NOMO-1 treated with DMSO at 0.1 percent for 48 hours (cell line): Measurements from ENCODE around the gene CHST3.
A peak's percentile ranks its signal among the peaks of the same experiment; 100 is the strongest.
"Not testable (repeated sequence)": the region's sequence is repeated elsewhere in the genome, so short reads cannot be mapped to it uniquely, and the experiment has no call there.

Experiments used
- DNase-seq: peaks from one replicate; lab custom pipeline; 2025; ENCODE audit not compliant: unreplicated experiment; lab: John Stamatoyannopoulos, UW

CHST3 gene

DNA sequence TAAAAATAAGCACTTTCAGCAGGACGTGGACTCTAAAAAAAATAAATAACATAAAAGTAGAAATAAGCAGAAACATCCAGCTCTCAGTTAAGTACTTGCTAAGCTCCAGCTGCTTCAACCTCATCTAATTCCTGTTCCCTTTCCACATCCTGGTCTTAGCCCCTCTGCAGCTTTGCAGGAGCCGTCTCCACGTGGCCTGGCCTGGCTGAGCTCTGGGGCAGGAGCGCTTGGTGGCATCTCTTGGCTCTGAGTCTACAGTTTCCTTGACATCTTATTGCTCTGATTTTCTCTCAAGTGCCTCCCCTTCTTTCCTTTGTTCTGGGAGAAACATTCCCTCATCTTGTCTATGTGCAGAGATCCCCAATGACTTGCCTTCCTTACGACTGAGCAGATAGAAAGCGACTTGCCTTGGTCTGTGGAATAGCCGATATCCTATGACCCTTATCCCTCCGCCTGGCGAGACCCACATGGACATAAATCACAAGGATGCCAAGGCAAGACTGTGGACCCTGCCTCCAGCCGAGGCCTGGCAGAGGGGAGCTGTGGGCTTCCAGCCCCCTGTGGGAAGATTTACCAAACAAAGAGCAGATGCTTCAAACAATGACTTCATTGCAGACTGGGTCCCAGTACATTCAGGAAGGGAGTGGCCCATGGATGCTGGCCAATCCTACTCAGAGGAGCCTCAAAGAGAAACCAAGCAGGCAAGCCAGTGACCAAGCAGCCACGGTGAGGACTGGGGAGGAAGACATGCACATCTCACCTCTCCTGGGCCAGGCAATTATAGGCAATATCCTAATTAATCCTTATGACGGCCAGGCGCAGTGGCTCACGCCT, 62.3 kb downstream of the CHST3 start:
- no peak for DNase-seq

DNA sequence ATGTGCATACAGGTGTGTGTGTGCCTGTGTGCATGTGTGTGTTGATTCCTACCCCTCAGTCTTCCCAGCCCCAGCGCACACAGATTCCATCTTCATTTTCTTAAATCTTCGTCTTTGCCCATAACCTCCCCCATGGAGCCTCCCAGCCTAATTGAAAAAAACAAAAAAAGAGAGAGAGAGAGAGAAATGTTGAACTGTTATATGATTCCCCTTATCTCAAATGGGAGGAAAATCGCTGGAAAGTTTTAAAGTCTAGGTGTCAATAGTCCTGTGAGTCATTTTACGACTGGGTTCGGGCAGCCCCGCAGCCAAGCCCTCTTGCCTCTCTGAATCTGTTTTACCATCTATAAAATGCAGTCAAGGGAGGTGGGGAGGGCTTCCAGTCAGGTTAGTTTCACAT, 63.3 kb downstream of the CHST3 start:
- DNase-seq = no peak

DNA sequence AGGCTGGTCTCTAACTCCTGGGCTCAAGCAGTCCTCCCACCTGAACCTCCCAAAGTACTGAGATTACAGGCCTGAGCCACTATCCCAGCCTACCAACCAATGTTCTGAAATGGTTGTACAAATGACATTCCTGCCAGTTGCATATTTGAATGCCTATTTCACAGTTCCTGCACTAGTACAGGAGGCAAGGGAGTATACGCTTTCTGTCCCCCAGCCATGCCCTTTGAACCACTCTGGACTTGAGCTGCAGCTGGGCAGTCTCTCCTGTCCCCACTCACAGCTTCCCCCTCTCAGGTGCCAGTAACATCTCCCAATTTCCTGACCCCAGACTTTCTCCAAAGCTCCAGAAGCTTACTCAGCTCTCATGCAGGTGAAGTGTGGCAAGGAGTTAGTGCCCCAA, 65.2 kb downstream of the CHST3 start:
- no peak for DNase-seq

DNA sequence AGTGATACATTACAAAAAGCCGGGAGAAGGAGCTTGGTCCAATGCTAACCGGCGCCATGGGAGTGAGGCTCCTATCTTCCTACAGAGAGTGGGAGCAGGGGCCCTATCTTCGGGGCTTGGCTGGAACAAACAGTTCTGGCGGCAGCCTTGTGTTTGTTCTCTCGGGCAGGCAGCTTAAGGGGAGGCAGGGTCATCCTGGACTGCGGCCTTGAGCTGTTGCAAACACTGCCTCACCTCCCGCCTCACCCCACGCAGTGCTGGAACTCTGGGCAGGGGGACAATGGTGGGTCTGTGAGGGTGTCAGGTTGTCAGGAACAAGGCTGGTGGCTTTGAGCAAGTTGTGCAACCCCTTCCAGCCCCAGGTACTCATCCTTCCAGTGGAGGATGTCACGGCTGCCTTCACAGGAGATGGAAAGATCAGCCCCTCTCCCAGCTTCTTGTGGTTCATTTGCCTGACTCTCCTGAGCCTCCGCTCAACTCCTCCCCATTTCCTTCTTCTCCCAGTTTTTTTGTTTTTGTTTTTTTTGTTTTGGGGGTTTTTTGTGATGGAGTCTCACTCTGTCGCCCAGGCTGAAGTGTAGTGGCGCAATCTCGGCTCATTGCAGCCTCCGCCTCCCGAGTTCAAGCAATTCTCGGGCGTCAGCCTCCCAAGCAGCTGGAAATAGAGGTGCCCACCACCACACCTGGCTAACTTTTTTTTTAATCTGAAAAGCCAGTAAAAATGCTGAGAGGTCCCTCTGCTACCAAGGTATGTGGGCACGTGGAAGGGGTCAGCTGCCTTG, 66.8 kb downstream of the CHST3 start:
- DNase-seq = no peak

DNA sequence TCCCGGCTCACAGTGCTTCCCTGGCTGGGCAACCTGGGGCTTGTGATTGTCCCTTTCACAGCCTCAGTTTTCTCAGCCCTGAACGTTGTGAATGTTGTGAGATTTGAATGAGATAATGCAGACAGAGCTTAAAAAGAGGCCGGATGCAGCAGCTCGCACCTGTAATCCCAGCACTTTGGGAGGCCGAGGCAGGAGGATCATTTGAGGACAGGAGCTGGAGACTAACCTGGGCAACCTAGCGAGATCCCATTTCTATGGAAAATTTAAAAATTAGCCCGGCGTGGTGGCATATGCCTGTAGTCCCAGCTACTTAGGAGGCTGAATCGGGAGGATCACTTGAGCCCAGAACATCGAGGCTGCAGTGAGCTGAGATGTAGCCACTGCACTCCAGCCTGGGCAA, 67.5 kb downstream of the CHST3 start:
- no peak for DNase-seq

DNA sequence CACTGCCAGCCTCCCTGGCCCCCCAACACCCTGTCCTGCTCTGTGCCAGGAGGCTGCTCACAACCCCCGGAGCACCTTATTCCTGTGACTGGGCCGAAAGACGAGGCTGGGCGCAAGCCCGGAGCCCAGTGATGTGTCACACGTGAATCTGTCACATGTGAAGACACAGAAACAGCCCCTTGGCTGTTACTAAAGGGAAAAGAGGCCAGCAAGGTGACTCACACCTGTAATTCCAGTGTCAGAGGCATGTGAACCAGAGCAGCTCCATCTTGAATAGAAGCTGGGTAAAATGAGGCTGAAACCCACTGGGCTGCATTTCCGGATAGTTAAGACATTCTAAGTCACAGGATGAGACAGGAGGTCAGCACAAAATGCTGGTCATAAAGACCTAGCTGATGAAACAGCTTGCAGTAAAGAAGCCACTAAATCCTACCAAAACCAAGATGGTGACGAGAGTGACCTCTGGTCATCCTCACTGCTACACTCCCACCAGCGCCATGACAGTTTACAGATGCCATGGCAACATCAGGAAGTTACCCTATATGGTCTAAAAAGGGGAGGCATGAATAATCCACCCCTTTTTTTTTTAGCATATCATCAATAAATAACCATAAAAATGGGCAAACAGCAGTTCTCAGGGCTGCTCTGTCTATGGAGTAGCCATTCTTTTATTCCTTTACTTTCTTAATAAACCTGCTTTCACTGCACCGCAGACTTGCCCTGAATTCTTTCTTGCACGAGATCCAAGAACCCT, 68.4 kb downstream of the CHST3 start:
- not testable (repeated sequence) for DNase-seq

DNA sequence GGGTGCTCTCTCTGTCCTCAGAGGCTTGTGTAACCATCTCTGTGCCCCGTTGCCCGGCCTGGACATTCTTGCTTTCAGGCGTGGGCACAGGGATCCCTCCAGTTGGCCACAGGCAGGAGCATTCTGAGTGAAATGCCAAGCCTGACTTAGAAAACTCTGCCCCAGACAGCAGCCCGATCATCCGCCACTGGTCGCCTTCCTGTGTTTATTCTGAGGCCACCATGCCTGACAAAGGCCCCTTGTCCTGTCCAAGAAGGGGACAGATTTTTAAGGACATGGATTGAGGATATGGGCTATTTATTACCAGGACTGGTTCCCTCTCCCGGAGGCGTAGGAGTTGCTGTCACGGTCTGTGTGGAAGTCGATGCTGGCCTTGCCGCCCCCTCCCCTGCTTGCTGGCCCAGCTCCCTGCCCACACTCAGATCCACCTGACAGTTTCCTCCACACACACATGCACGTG, 69.9 kb downstream of the CHST3 start:
- DNase-seq = no peak

DNA sequence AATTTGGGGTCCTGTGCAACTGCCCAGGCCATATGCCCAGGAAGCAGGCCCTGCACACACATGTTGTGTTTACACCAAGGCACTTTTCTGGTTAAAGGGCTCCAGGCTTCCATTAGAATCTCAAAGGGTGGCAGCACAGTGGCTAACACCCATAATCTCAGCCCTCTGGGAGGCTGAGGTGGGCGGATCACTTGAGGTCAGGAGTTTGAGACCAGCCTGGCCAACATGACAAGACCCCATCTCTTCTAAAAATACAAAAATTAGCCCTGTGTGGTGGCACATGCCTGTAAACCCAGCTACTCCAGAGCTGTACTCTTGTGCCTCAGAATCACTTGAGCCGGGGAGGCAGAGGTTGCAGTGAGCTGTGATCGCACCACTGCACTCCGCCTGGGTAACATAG, 70.6 kb downstream of the CHST3 start:
- no peak for DNase-seq

DNA sequence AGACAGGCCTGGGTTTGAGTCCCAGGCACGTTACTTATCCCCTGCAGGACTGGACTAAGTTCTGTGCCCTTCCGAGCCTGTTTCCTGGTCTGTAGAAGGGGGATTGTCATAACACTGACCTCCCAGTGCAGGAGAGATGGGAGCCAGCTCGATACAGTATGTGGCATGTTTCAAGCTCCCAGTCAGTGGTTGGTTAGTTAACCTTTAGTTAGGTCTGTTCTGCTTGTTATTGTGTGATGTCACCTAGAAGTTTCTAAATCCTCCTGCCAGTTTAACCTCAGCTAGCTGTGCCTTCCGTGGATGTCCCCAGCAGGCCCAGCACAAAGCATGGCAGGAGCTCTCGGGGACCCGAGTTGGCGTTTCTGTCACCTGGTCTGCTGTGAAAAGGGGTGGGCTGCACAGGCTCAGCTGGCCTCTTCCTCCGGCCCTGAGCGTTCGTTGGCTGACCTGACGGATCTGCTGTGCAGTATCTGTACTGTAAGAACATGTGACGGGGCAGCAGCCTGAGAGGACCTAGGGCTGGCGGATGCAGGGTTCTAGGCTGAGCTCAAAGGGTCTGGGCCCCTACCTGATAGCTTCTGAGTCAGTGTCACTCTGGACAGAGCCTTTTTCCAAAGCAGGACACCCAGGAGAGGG, 71.2 kb downstream of the CHST3 start:
- DNase-seq = no peak

- DNase-seq = no peak
Measured at GRCh38 chr10:72037266-72037665, 73.1 kb downstream of the CHST3 start.

GRCh38 chr10:72037811-72038210, 73.6 kb downstream of the CHST3 start:
- no peak for DNase-seq

GRCh38 chr10:72038458-72039001, 74.3 kb downstream of the CHST3 start:
- no peak for DNase-seq

GRCh38 chr10:72039377-72039776, 75.2 kb downstream of the CHST3 start:
- no peak for DNase-seq

GRCh38 chr10:72041491-72041890, 77.3 kb downstream of the CHST3 start:
- no peak for DNase-seq

GRCh38 chr10:72043016-72043834, 79.0 kb downstream of the CHST3 start:
- DNase-seq = no peak

- no peak for DNase-seq
Measured at GRCh38 chr10:72044417-72045041, 80.3 kb downstream of the CHST3 start.

DNA sequence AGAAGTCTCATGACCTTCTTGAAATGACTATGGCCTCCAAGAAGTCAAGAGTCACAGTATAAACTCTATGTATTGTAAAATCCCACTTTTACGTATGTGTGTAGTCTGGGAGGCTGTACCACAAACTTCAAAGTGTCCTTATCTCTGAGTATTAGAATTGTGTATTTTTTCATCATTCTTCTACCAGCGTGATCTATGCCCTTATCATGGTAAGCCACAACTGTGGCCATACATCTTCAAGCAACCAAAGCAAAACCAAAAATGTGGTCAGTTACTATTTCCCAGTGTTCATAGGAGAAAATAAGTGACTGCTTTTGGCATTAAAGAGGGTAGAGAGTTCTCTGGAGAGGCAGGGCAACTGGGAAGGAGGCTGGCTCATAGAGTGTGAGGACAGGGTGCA, 81.4 kb downstream of the CHST3 start:
- no peak for DNase-seq

DNA sequence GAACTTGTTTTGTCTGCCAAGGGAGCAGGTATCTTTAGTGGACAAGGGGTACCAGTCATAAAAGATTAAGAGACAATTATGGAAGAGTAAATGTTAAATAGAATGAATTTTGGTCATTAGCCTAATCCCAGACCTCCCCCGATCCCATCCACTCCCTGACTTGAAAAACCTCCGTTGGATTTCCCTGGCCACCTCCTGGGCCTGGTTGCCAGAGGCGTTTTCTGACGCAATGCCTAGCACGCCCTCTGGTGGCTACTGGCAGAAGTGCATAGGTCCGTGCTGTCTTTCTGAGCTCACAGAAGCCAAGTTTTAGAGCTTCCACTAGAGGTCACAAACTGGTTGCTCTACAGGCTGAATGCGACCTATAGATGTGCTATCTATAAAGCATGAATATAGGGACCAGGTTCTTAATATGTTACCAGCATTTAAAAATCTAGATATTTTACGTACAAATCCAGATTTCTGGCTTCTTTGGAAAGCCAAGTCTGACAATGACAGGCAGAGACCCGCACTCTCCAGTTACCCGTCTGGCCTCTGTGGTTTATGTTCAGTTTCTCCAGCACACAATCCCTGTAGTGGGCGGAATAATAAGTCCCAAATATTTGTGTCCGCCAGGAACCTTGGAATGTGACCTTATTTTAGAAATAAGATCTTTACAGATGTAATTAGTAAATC, 84.4 kb downstream of the CHST3 start:
- DNase-seq = peak; percentile 89

GRCh38 chr10:72049472-72049871, 85.3 kb downstream of the CHST3 start:
- DNase-seq = no peak
